D721Med (cell line): ENCODE results near the gene CACNA2D2.

Source experiments
- DNase-seq: peaks from one replicate; pipeline ENCODE4 v3.0.0; 2011; ENCODE audit warnings: low spot score; ENCODE audit not compliant: insufficient read length
- FAIRE-seq: peaks from 2 replicates; lab custom pipeline; 2011; peaks lifted over from hg19 to GRCh38; lab: Jason Lieb, UNC
- TF ChIP-seq, protein P1 (sequence below): IDR thresholded peaks from 2 replicates; pipeline ENCODE4 v1.5.1; 2012; ENCODE audit warnings: mild to moderate bottlenecking, control low read depth; ENCODE audit not compliant: insufficient read depth; ENCODE audit errors: missing control alignments

Gene CACNA2D2

DNA sequence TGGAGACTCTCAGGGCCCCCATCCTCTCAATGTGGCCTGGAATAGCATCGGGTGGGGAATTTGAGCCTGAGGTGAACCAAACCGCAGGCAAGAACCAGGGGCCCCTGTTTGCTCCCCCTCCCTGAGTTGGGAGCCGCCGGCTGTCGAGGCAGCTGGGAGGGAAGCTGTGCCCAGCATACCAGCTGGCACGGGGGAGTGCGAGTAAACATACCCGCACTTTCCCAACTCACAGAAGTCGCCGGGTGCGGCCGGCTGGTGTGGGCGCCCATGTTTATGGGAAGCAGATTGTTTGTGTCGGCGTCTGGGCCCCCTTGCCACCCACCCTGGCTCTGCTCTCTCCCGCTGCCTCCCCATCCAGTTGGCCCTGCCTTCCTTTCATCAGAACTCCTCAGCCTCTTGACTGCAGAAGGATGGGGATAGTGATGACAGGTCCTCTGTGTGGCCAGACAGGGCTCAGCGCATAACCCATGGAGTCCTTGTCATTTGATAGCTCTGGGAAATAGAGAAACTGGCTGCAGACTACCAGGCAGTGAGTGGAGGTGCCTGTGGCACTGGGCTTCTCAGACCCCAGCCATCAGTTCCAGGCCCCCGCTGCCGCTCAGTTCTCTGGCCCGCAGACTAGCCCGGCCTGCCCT, 60.4 kb downstream of the CACNA2D2 start:
- TF ChIP-seq, protein P1, sequence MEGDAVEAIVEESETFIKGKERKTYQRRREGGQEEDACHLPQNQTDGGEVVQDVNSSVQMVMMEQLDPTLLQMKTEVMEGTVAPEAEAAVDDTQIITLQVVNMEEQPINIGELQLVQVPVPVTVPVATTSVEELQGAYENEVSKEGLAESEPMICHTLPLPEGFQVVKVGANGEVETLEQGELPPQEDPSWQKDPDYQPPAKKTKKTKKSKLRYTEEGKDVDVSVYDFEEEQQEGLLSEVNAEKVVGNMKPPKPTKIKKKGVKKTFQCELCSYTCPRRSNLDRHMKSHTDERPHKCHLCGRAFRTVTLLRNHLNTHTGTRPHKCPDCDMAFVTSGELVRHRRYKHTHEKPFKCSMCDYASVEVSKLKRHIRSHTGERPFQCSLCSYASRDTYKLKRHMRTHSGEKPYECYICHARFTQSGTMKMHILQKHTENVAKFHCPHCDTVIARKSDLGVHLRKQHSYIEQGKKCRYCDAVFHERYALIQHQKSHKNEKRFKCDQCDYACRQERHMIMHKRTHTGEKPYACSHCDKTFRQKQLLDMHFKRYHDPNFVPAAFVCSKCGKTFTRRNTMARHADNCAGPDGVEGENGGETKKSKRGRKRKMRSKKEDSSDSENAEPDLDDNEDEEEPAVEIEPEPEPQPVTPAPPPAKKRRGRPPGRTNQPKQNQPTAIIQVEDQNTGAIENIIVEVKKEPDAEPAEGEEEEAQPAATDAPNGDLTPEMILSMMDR, result no peak
- FAIRE-seq, result no peak
- DNase-seq, result no peak

DNA sequence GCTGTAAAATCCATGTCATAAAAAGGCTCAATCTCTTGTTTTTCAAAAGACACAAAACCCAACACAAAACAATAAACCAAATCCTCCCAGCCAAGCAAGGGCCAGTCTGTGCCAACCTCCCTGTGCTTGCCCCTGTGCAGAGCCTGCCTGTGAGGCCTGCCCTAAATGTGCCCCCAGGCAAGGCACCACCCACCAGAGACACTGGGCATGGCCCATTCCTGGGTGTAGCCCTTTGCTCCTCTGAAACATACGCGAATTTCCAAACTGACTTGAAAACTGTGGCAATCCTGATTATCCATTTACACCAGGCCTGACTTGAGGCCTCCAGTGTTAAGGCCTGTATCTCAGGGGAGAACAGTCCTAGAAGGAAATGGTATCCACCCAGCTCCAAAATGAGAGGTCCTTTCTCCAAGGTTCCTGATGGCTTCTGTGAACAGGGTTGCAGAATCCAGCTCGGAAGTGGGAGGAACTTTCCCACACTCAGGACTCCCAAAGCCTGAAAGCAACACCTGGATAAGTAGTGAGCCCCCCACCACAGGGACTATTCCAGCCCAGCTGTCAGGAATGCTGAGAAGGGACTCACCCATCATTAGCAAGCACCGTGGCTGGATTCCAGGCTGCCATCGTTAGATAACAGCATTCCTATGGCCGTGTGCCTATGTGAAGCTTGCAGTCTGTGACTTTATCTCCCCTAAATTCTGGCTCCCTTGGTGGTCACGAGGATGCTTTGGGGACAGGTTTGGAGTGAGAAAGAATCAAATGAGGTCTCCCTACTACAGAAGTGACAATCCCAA, 61.8 kb downstream of the CACNA2D2 start:
- TF ChIP-seq, protein P1, result no peak
- FAIRE-seq (no peak), DNase-seq (no peak)

DNA sequence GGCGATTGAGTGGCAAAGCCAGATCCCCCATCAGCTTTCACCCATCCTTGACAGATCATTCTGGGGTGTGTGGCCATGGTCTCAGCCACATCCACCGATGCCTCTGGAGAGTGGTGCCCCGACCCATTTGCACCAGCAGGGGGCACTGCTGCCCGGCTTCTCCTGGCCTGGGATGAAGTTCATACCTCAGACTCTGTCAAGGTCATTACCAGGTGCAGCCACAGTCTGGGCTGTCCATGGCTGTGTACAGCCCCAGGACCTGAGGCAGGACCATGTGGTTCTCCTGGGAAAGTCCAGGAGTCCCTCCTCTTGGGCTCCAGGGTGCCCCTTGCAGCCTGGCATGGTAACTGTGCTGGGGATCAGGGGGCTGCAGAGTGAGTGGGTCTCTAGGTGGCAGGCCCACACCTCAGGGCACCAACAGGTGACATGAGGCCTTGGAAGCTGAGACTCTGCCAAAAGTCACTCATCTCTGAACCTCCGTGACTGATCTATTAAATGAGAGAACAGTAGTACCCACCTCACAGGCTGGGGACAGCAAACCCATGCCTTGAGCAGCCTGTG, 67.2 kb downstream of the CACNA2D2 start:
- TF ChIP-seq, protein P1, result peak; percentile 70
- FAIRE-seq (no peak), DNase-seq (peak; percentile 94)

DNA sequence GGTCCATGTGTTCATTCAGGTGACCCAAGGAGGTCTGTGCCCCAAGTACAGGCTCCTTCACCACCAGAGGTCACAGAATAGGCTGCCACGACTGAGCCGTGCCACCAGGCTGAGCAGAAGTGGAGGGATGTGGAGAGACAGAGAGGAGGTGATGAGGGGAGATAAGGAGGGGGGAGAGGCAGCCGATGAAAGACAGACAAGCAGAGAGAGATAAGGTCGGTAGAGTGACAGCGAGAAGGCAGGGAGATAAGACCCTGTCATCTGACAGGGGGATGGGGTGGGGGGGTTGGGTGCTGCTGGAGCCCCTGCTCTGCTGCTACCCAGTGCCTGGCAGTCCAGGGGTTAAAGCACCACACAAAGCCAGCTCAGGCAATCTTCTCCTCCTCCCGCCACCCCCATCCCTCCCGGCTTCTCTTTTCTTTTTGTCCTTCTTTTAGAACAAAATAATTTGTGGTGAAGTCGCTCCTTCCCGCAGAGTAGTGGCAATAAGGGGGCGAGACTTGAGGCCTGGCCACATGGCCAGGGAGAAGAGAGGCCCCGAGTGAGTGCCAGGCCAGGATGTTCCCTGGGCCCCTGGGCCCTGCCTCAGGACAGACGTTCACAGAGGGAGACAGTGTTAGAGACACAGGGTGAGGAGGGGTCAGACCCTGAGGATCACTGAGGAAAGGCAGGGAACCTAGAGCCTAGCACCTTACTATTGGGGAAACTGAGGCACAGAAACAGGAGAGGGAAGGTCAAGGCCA, 67.9 kb downstream of the CACNA2D2 start:
- TF ChIP-seq, protein P1, result no peak
- DNase-seq, result no peak
- no peak for FAIRE-seq

DNA sequence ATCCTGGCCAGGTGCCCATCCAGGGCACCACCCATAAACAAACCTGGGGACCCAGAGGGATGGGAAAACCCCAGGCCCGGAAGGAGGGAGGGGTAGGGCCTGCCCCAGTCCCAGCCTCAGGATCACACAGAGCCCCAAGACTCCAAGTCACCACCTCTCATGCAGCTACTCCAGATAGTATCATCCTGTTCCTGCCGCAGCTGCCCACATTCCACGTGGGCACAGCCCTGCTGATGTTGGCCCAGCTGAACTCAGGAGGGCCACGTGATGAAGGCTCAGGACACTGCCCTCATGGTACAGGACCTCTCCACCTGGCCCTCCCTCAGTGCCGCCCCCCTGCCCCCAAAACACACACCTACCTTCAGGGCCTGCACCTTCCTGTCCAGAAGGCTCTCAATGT, 69.5 kb downstream of the CACNA2D2 start:
- FAIRE-seq (no peak), DNase-seq (no peak)
- TF ChIP-seq, protein P1, result no peak

DNA sequence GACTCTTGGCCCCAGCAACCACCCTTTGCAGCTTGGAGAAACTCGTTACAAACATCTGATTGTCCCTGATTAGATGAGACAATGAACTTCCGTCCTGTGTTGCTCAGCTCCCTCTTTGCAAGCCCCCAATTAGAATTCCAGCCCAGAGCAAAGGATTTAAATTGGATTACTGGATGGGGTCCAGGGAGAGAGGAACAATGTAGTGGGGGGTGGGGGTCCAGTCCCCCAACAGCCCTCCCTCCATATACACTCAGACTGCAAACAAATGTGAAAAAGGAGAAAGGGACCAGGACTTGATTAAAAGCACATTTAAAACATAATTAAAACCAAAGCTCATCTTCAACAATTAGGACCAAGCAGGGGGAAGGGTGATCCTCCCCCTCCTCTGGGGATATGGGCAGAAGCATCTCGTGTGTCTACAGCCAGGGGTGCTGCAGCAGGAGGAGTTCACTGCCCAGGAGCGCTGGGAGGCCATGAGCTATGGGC, 72.4 kb downstream of the CACNA2D2 start:
- no peak for DNase-seq
- FAIRE-seq, result no peak
- TF ChIP-seq, protein P1, result no peak
